Measurements from ENCODE around the gene DIP2C.

GRCh38 chr10:429696-430095, 259.8 kb downstream of the DIP2C start:
- TF ChIP-seq CTCF (IDR thresholded peaks at IDR 0.05; ENCODE audit: borderline replicate concordance, extremely low read depth, low read length, poor library complexity, severe bottlenecking) (no peak), EZH2 (IDR thresholded peaks at IDR 0.05; ENCODE audit: borderline replicate concordance, low read depth, low read length, severe bottlenecking) (no peak)

All from DND-41 (cell line).